ENCODE results near the gene FLAD1. TPM values are rescaled to one million over a fixed set of nuclear protein-coding genes. Genes with fewer than 3 reads are reported as not detected.

FLAD1 gene
- total RNA-seq: 10 to 100 TPM; 17.4 to 33.6 (median 23.6) TPM

- Histone ChIP-seq H3K4me3 (peak within 1 kb of the TSS; percentile 49 to 86 (median 72)), H3K9me3 (no peaks in the 10 kb centered on the region), H3K4me1 (peaks cover 3 to 26% (median 13%) of the 10 kb centered on the region in 4 donors), H3K27me3 (no peaks in the 10 kb centered on the region), H3K27ac (peak within 1 kb of the TSS; percentile 15 to 85 (median 72)), H3K36me3 (peaks cover 0 to 24% (median 0%) of the 10 kb centered on the region in 3 donors)
- TF ChIP-seq CTCF (IDR thresholded peaks at IDR 0.05) (peak in 2 of 5 experiments; percentile 30 to 61), EP300 (IDR thresholded peaks at IDR 0.05) (peak; percentile 71 to 90), POLR2A (IDR thresholded peaks at IDR 0.05) (peak in 1 of 2 donors; percentile 42)
- 0% methylated on average over 26 of the region's 26 CpGs for WGBS, 2 donors
- peak; percentile 92 to 100 for DNase-seq (ENCODE audit: low spot score in 2 of 2)
Measured at GRCh38 chr1:154982897-154983648, at the start of gene FLAD1. TSS of gene FLAD1 (plus strand) at chr1:154983344. CDS start at chr1:154983695, 351 bp downstream.

DNA sequence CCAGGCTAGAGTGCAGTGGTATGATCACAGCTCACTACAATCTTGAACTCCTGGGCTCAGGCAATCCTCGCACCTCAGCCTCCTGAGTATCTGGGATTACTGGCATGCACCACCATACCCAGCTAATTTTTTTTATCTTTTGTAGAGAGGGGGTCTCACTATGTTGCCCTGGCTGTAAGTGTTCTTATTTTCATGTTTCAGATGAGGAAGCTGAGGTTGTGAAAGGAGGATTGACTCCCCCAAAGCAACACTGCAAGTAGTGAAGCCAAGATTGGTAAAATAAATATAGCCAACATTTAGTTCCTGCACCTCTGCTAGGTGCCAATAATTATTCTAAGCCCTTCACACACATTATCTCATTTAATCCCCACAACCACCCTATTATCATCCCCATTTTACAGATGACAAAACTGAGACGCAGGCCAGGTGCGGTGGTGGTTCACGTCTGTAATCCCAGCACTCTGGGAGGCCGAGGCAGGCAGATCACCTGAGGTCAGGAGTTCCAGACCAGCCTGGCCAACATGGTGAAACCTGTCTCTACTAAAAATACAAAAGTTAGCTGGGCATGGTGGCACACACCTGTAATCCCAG lies 48.7 kb upstream of the FLAD1 start:
- no peak overlapping the region for H3K27ac ChIP-seq
- H3K9me3 ChIP-seq: no peaks in the 10 kb centered on the region
- H3K27me3 ChIP-seq: no peaks in the 10 kb centered on the region
- H3K4me1 ChIP-seq: peaks cover 0 to 41% (median 10%) of the 10 kb centered on the region in 4 donors
- 94 to 96% methylated on average over 5 of the region's 5 CpGs for whole genome bisulfite sequencing, 2 donors
- peaks cover 0 to 28% (median 0%) of the 10 kb centered on the region in 3 donors for H3K36me3 ChIP-seq
- H3K4me3 ChIP-seq: no peak overlapping the region
- TF ChIP-seq CTCF (IDR thresholded peaks at IDR 0.05) (no peak), POLR2A (IDR thresholded peaks at IDR 0.05) (no peak), EP300 (IDR thresholded peaks at IDR 0.05) (no peak)
- no peak for DNase-seq (ENCODE audit: low spot score in 2 of 2)

GRCh38 chr1:154935749-154936554 lies 47.2 kb upstream of the FLAD1 start:
- H3K4me1 ChIP-seq: peaks cover 0 to 35% (median 10%) of the 10 kb centered on the region in 4 donors
- H3K9me3 ChIP-seq: no peaks in the 10 kb centered on the region
- no peaks in the 10 kb centered on the region for H3K27me3 ChIP-seq
- peak overlapping the region; percentile 88 to 100 (median 95) for H3K27ac ChIP-seq
- no peak for DNase-seq (ENCODE audit: low spot score in 2 of 2)
- WGBS, 2 donors: 36 to 40% methylated on average over 27 of the region's 27 CpGs
- peak overlapping the region; percentile 65 to 72 (median 69) for H3K4me3 ChIP-seq
- no peak for TF ChIP-seq CTCF (IDR thresholded peaks at IDR 0.05)
- TF ChIP-seq EP300 (IDR thresholded peaks at IDR 0.05): no peak
- no peak for TF ChIP-seq POLR2A (IDR thresholded peaks at IDR 0.05)
- H3K36me3 ChIP-seq: peaks cover 0 to 13% (median 0%) of the 10 kb centered on the region in 3 donors

GRCh38 chr1:154936555-154937084 lies 46.5 kb upstream of the FLAD1 start, which contains the start of gene PMVK:
TSS of gene PMVK (minus strand) at chr1:154936719. CDS start at chr1:154936685, 34 bp downstream.
- Histone ChIP-seq H3K4me1 (peaks cover 0 to 40% (median 12%) of the 10 kb centered on the region in 4 donors), H3K9me3 (no peaks in the 10 kb centered on the region), H3K36me3 (peaks cover 0 to 7% (median 0%) of the 10 kb centered on the region in 3 donors), H3K27me3 (no peaks in the 10 kb centered on the region), H3K27ac (peak within 1 kb of the TSS; percentile 88 to 100 (median 95)), H3K4me3 (peak within 1 kb of the TSS; percentile 65 to 72 (median 69))
- TF ChIP-seq EP300 (IDR thresholded peaks at IDR 0.05): peak in 1 of 2 donors; percentile 86
- TF ChIP-seq CTCF (IDR thresholded peaks at IDR 0.05): peak; percentile 23 to 67 (median 45)
- peak; percentile 17 to 78 for TF ChIP-seq POLR2A (IDR thresholded peaks at IDR 0.05)
- DNase-seq (ENCODE audit: low spot score in 2 of 2): peak; percentile 95 to 97
- WGBS, 2 donors: 0 to 1% methylated on average over 30 to 35 of the region's 45 CpGs

Data from tibial nerve (tissue), 4 donors.